A549 treated with dexamethasone at 1 μM for 4 hours (cell line): ENCODE data around the gene RCAN1. TPM values are rescaled to one million over a fixed set of nuclear protein-coding genes. Genes with fewer than 3 reads are reported as not detected.

Experiments
- total RNA-seq: library from RNA; stranded (reverse); fragments of 200-300 nt; extraction: Qiagen RNA extraction; gene quantifications from 5 replicates; pipeline ENCODE4 v1.2.3, GENCODE V29; 2022

RCAN1 gene
- total RNA-seq = 13.4 to 15.5 TPM (median 14.7 TPM) in 5 replicates

GRCh38 chr21:34614628-34615486 is at the start of gene RCAN1:
TSS of gene RCAN1 (minus strand) at chr21:34615113. CDS start at chr21:34615011, 102 bp downstream.

GRCh38 chr21:34511787-34512455 is 103.0 kb downstream of the RCAN1 start, which contains the start of gene KCNE1:
TSS of gene KCNE1 (minus strand) at chr21:34512210. CDS start at chr21:34449634, 62,576 bp downstream.

Other genes with a start within 250 kb of the RCAN1 start
- 4.2 to 16.1 TPM (median 8.2 TPM) in 5 replicates for gene SMIM11, start 239.6 kb downstream of the RCAN1 start, total RNA-seq
- gene SMIM34, start 191.2 kb downstream of the RCAN1 start, total RNA-seq = not detected in 5 replicates
- 0.04 to 0.12 TPM (median 0.07 TPM) in 3 of 5 replicates, not detected in the others for gene KCNE1, start 102.9 kb downstream of the RCAN1 start, total RNA-seq
- 0.03 to 0.11 TPM (median 0.08 TPM) in 5 replicates for gene CLIC6, start 53.9 kb upstream of the RCAN1 start, total RNA-seq